HG03097 (cell line): ENCODE results near the gene ACBD6.
"Not testable (repeated sequence)": the region's sequence is repeated elsewhere in the genome, so short reads cannot be mapped to it uniquely, and the experiment has no call there.

ENCODE experiments used
- ATAC-seq: cut with Tn5 transposase; IDR thresholded peaks from one replicate; pipeline ENCODE4 v1.9.1; 2021; ENCODE audit not compliant: unreplicated experiment, low FRiP score

The ACBD6 gene

GRCh38 chr1:180497826-180498225, 4.6 kb downstream of the ACBD6 start:
- no peak for ATAC-seq

GRCh38 chr1:180494370-180494769, 8.0 kb downstream of the ACBD6 start:
- no peak for ATAC-seq

- no peak for ATAC-seq
Measured at GRCh38 chr1:180489976-180490375, 12.4 kb downstream of the ACBD6 start.

GRCh38 chr1:180489313-180489712, 13.1 kb downstream of the ACBD6 start:
- ATAC-seq, result no peak

- ATAC-seq, result no peak
Measured at GRCh38 chr1:180488661-180489060, 13.7 kb downstream of the ACBD6 start.

GRCh38 chr1:180486092-180486491, 16.3 kb downstream of the ACBD6 start:
- ATAC-seq, result no peak

- no peak for ATAC-seq
Measured at GRCh38 chr1:180484490-180484889, 17.9 kb downstream of the ACBD6 start.

GRCh38 chr1:180482425-180483275, 19.7 kb downstream of the ACBD6 start:
- ATAC-seq, result no peak

GRCh38 chr1:180470031-180470430, 32.3 kb downstream of the ACBD6 start:
- no peak for ATAC-seq

GRCh38 chr1:180468311-180468710, 34.1 kb downstream of the ACBD6 start:
- ATAC-seq, result no peak

GRCh38 chr1:180462102-180462501, 40.3 kb downstream of the ACBD6 start:
- no peak for ATAC-seq

- not testable (repeated sequence) for ATAC-seq
Measured at GRCh38 chr1:180461682-180462081, 40.7 kb downstream of the ACBD6 start.

GRCh38 chr1:180458807-180459206, 43.6 kb downstream of the ACBD6 start:
- no peak for ATAC-seq

GRCh38 chr1:180456191-180456590, 46.2 kb downstream of the ACBD6 start:
- no peak for ATAC-seq

- ATAC-seq, result no peak
Measured at GRCh38 chr1:180451504-180451903, 50.9 kb downstream of the ACBD6 start.

- ATAC-seq, result no peak
Measured at GRCh38 chr1:180444522-180444921, 57.9 kb downstream of the ACBD6 start.

GRCh38 chr1:180440335-180440734, 62.0 kb downstream of the ACBD6 start:
- no peak for ATAC-seq

GRCh38 chr1:180435566-180435965, 66.8 kb downstream of the ACBD6 start:
- ATAC-seq, result no peak

GRCh38 chr1:180433873-180434272, 68.5 kb downstream of the ACBD6 start:
- no peak for ATAC-seq

- no peak for ATAC-seq
Measured at GRCh38 chr1:180431683-180432082, 70.7 kb downstream of the ACBD6 start.

GRCh38 chr1:180428782-180429695, 73.3 kb downstream of the ACBD6 start:
- no peak for ATAC-seq
